MM.1S (cell line): ENCODE data around the gene PTPRG.

ENCODE experiments used
- DNase-seq: peaks from one replicate; pipeline ENCODE4 v3.0.0-alpha.2; 2015
- H2AFZ ChIP-seq: fragments of 300-600 bp; sonication (generic); 2 replicates; pipeline ENCODE4 v1.6.0; 2016; ENCODE audit warnings: antibody characterized with exemption, low read length
- H3F3A ChIP-seq: fragments of 300-600 bp; sonication (generic); 2 replicates; pipeline ENCODE4 v1.6.1; 2016; ENCODE audit warnings: mild to moderate bottlenecking, antibody characterized with exemption, low read length, moderate library complexity, mixed read lengths; ENCODE audit not compliant: insufficient read depth
- H3K27ac ChIP-seq: fragments of 300-600 bp; sonication (generic); 2 replicates; pipeline ENCODE4 v1.5.1; 2016; ENCODE audit warnings: mild to moderate bottlenecking, low read length
- H3K27me3 ChIP-seq: fragments of 300-600 bp; sonication (generic); replicated peaks from 2 replicates; pipeline ENCODE4 v1.6.0; 2016; ENCODE audit warnings: low read length; ENCODE audit not compliant: insufficient read depth
- H3K36me3 ChIP-seq: fragments of 300-600 bp; sonication (generic); replicated peaks from 2 replicates; pipeline ENCODE4 v1.6.1; 2016; ENCODE audit warnings: mild to moderate bottlenecking, low read length, mixed read lengths; ENCODE audit not compliant: insufficient read depth
- H3K4me1 ChIP-seq: fragments of 300-600 bp; sonication (generic); 2 replicates; pipeline ENCODE4 v1.6.1; 2016; ENCODE audit warnings: low read length, mixed read lengths
- H3K4me2 ChIP-seq: fragments of 300-600 bp; sonication (generic); 2 replicates; pipeline ENCODE4 v1.6.0; 2016; ENCODE audit warnings: low read depth, low read length
- H3K4me3 ChIP-seq: fragments of 300-600 bp; sonication (generic); 2 replicates; pipeline ENCODE4 v1.5.1; 2016; ENCODE audit warnings: low read length, mixed read lengths
- H3K79me2 ChIP-seq: fragments of 300-600 bp; sonication (generic); 2 replicates; pipeline ENCODE4 v1.6.1; 2016; ENCODE audit warnings: mixed run types, low read length, mixed read lengths
- H3K9ac ChIP-seq: fragments of 300-600 bp; sonication (generic); 2 replicates; pipeline ENCODE4 v1.6.1; 2016; ENCODE audit warnings: low read length, mixed read lengths
- H3K9me2 ChIP-seq: fragments of 300-600 bp; sonication (generic); replicated peaks from 2 replicates; pipeline ENCODE4 v1.6.1; 2016; ENCODE audit warnings: mild to moderate bottlenecking, low read length, mixed read lengths; ENCODE audit not compliant: insufficient read depth
- H3K9me3 ChIP-seq: fragments of 300-600 bp; sonication (generic); replicated peaks from 2 replicates; pipeline ENCODE4 v1.6.1; 2016; ENCODE audit warnings: mild to moderate bottlenecking, low read length, mixed read lengths; ENCODE audit not compliant: insufficient read depth
- H4K20me1 ChIP-seq: fragments of 300-600 bp; sonication (generic); 2 replicates; pipeline ENCODE4 v1.6.1; 2016; ENCODE audit warnings: mild to moderate bottlenecking, low read length, moderate library complexity, mixed read lengths; ENCODE audit not compliant: insufficient read depth
- EZH2 ChIP-seq: fragments of 300-600 bp; sonication (generic); optimal IDR thresholded peaks from 2 replicates; pipeline ENCODE3; 2017; ENCODE audit warnings: low read depth, mild to moderate bottlenecking, antibody characterized with exemption, low read length, mixed read lengths
- EZH2phosphoT487 ChIP-seq: fragments of 300-600 bp; sonication (generic); IDR thresholded peaks from 2 replicates; pipeline ENCODE4 v1.6.1; 2018; ENCODE audit warnings: antibody characterized with exemption, low read length
- TF ChIP-seq, protein P1 (sequence below): fragments of 300-600 bp; sonication (generic); IDR thresholded peaks from 2 replicates; pipeline ENCODE4 v1.5.1; 2016; ENCODE audit warnings: antibody characterized with exemption, low read length, mixed read lengths

Gene PTPRG

DNA sequence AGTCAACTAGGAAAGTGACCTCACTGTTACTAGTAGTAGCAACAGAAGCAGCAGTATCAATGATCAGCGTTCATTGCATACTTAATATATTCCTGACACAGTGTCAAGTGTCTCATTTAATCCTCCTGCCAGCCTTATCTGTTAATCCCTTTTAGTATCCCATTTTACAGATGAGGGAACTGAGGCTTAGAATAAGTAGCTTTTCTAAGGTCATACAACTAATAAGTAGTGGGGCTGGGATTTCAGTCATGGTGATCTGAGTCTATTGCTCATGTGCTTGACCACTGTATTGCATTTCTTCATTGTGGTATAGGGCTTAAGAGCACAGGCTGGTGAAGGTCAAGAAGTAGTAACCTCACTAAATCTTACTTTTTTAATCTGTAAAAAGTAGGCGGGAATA lies 233.6 kb downstream of the PTPRG start:
- TF ChIP-seq EZH2phosphoT487 (no peak), EZH2 (no peak)
- TF ChIP-seq, protein P1, sequence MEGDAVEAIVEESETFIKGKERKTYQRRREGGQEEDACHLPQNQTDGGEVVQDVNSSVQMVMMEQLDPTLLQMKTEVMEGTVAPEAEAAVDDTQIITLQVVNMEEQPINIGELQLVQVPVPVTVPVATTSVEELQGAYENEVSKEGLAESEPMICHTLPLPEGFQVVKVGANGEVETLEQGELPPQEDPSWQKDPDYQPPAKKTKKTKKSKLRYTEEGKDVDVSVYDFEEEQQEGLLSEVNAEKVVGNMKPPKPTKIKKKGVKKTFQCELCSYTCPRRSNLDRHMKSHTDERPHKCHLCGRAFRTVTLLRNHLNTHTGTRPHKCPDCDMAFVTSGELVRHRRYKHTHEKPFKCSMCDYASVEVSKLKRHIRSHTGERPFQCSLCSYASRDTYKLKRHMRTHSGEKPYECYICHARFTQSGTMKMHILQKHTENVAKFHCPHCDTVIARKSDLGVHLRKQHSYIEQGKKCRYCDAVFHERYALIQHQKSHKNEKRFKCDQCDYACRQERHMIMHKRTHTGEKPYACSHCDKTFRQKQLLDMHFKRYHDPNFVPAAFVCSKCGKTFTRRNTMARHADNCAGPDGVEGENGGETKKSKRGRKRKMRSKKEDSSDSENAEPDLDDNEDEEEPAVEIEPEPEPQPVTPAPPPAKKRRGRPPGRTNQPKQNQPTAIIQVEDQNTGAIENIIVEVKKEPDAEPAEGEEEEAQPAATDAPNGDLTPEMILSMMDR = no peak
- Histone ChIP-seq H3K4me2 (no peak overlapping the region), H3K79me2 (peaks cover 20% of the 10 kb centered on the region; the same call in 1 of the 2 replicates), H3K4me3 (no peak overlapping the region), H2AFZ (no peak overlapping the region), H3K4me1 (peaks cover 8% of the 10 kb centered on the region; the same call in 1 of the 2 replicates), H4K20me1 (no peaks in the 10 kb centered on the region), H3K9ac (no peak overlapping the region), H3K9me3 (no peaks in the 10 kb centered on the region), H3K27ac (no peak overlapping the region), H3K27me3 (no peaks in the 10 kb centered on the region), H3F3A (no peaks in the 10 kb centered on the region), H3K36me3 (no peaks in the 10 kb centered on the region), H3K9me2 (no peaks in the 10 kb centered on the region)
- DNase-seq = no peak

DNA sequence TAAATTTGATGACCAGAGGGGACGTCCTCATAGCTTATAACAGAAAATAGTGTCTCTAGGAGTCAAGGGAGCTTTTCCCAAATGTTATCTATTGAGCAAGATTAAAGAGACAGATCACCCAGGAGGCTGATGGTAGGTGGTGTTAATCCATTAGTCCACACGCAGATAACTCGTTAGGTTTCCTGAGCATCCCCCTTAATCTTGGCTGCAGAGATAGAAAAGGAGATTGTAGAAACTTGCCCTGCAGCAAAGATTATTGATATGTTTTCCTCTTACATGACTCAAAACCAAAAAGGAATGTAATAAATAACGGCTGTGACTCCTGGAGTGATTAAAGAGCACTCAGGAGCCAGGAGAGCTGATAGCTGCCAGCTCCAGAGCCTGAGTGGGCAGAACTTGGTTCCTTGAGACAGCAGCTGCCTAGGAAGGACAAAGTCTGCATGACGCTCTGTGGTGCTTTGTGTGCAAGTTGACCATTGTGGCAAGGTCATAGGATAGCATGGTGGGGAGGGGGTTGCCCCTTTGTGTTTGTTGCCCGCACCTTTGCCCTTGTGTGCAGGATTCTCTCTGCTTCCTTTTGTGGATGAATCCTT lies 234.8 kb downstream of the PTPRG start:
- no peak for DNase-seq
- Histone ChIP-seq H3K9ac (no peak overlapping the region), H2AFZ (no peak overlapping the region), H3K4me1 (no peaks in the 10 kb centered on the region), H3F3A (no peaks in the 10 kb centered on the region), H3K4me2 (no peak overlapping the region), H3K4me3 (no peak overlapping the region), H3K27me3 (no peaks in the 10 kb centered on the region), H3K9me3 (no peaks in the 10 kb centered on the region), H3K9me2 (no peaks in the 10 kb centered on the region), H3K36me3 (no peaks in the 10 kb centered on the region), H3K27ac (no peak overlapping the region), H4K20me1 (no peaks in the 10 kb centered on the region), H3K79me2 (peaks cover 21% of the 10 kb centered on the region; the same call in 1 of the 2 replicates)
- TF ChIP-seq EZH2 (no peak), EZH2phosphoT487 (no peak)
- TF ChIP-seq, protein P1 = no peak

DNA sequence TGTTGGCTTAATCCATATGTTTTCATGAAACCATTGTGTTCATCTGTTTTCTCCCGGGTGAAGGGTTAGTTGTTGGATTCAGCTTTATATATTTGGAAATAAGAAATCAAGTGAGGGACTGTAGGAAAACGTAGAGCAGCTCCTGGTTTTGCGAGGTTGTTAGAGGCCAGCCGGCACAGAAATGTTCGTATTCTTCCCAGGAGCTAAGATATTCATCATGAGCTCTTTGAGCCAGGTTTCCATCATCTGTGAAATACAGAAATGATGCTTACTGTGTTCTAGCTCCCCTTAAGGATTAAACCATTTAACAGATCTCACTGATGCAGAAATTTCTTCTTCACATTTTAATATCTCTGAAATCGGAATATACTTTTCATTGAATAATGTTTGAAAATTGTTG lies 235.5 kb downstream of the PTPRG start:
- Histone ChIP-seq H3K4me2 (no peak overlapping the region), H3K9ac (no peak overlapping the region), H3K36me3 (no peaks in the 10 kb centered on the region), H3K9me2 (no peaks in the 10 kb centered on the region), H3K27me3 (no peaks in the 10 kb centered on the region), H3K79me2 (peaks cover 19% of the 10 kb centered on the region; the same call in 1 of the 2 replicates), H3F3A (no peaks in the 10 kb centered on the region), H4K20me1 (no peaks in the 10 kb centered on the region), H3K4me1 (no peaks in the 10 kb centered on the region), H3K4me3 (no peak overlapping the region), H3K9me3 (no peaks in the 10 kb centered on the region), H2AFZ (no peak overlapping the region), H3K27ac (no peak overlapping the region)
- no peak for TF ChIP-seq EZH2phosphoT487
- no peak for TF ChIP-seq EZH2
- TF ChIP-seq, protein P1 = no peak
- DNase-seq = no peak
